Naive thymus-derived CD4-positive, alpha-beta T cell (primary cell): ENCODE results near the gene ASB1. TPM values are rescaled to one million over a fixed set of nuclear protein-coding genes. Genes with fewer than 3 reads are reported as not detected.

Experiments
- ATAC-seq: fragments of 150-1000 bp; cut with Tn5 transposase; 2 replicates; pipeline ENCODE4 v1.10.0; 2021; ENCODE audit warnings: mild to moderate bottlenecking, moderate library complexity
- CTCF ChIA-PET: fragments of 350-600 bp; sonication (Branson Sonifier 250); formaldehyde crosslinking; loops from one replicate; lab custom pipeline; 2021; ENCODE audit warnings: antibody characterized with exemption; lab: Charles Lee
- POLR2A ChIA-PET: fragments of 350-600 bp; sonication (Branson Sonifier 250); formaldehyde crosslinking; loops from one replicate; lab custom pipeline; 2021; ENCODE audit warnings: antibody characterized with exemption, inconsistent platforms; lab: Charles Lee
- DNase-seq, 9 donors: peaks; one replicate each; pipeline versions ENCODE4 v3.0.0 to v3.0.0-alpha.2; 2020 to 2022; ENCODE audit warnings: mixed read lengths in 1 of 9
- H3K27ac ChIP-seq: one replicate; pipeline ENCODE4 v1.7.0; 2013; ENCODE audit warnings: mild to moderate bottlenecking, low read depth, low read length, moderate library complexity
- H3K27me3 ChIP-seq, 2 donors: one replicate each; pipeline ENCODE4 v1.7.0; 2013; ENCODE audit warnings: low read length in 2 of 2, mild to moderate bottlenecking in 2 of 2, moderate library complexity in 2 of 2; ENCODE audit not compliant: control insufficient read depth in 2 of 2, insufficient read depth in 2 of 2
- H3K36me3 ChIP-seq, 3 experiments: 1 replicate in 2 of 3; 2 replicates in 1 of 3; pipeline ENCODE4 v1.7.0; 2013; ENCODE audit warnings: low read length in 3 of 3, mild to moderate bottlenecking in 3 of 3, moderate library complexity in 1 of 3; ENCODE audit not compliant: insufficient read depth in 3 of 3, control insufficient read depth in 2 of 3
- H3K4me1 ChIP-seq, 2 donors: one replicate each; pipeline ENCODE4 v1.7.0; 2013; ENCODE audit warnings: low read length in 2 of 2, mild to moderate bottlenecking in 2 of 2, moderate library complexity in 1 of 2; ENCODE audit not compliant: control insufficient read depth in 2 of 2, insufficient read depth in 2 of 2
- H3K4me3 ChIP-seq: 2 replicates; pipeline ENCODE4 v1.7.0; 2013; ENCODE audit warnings: mild to moderate bottlenecking, low read length
- H3K9me3 ChIP-seq, 3 experiments: 1 replicate in 2 of 3; 2 replicates in 1 of 3; pipeline ENCODE4 v1.7.0; 2013; ENCODE audit warnings: low read length in 3 of 3; ENCODE audit not compliant: control insufficient read depth in 2 of 3
- H3K27ac Mint-ChIP-seq, 9 donors: one replicate each; pipeline ENCODE4 v1.8.0; 2020 to 2022; ENCODE audit warnings: mixed read lengths in 9 of 9, mild to moderate bottlenecking in 8 of 9, moderate library complexity in 5 of 9, inconsistent platforms in 2 of 9
- H3K27me3 Mint-ChIP-seq, 5 donors: one replicate each; pipeline ENCODE4 v1.8.0; 2021 to 2022; ENCODE audit warnings: mixed read lengths in 5 of 5, mild to moderate bottlenecking in 1 of 5
- H3K36me3 Mint-ChIP-seq, 5 donors: one replicate each; pipeline ENCODE4 v1.8.0; 2020 to 2022; ENCODE audit warnings: mixed read lengths in 5 of 5, mild to moderate bottlenecking in 3 of 5, inconsistent platforms in 1 of 5
- H3K4me1 Mint-ChIP-seq, 7 donors: one replicate each; pipeline ENCODE4 v1.8.0; 2020 to 2022; ENCODE audit warnings: mixed read lengths in 7 of 7, mild to moderate bottlenecking in 3 of 7, inconsistent platforms in 1 of 7
- H3K4me3 Mint-ChIP-seq, 10 donors: one replicate each; pipeline ENCODE4 v1.8.0; 2020 to 2022; ENCODE audit warnings: mild to moderate bottlenecking in 10 of 10, mixed read lengths in 10 of 10, moderate library complexity in 6 of 10, inconsistent platforms in 2 of 10
- H3K9me3 Mint-ChIP-seq, 11 donors: one replicate each; pipeline ENCODE4 v1.8.0; 2020 to 2022; ENCODE audit warnings: mixed read lengths in 11 of 11, mild to moderate bottlenecking in 4 of 11, inconsistent platforms in 1 of 11, moderate library complexity in 1 of 11
- intact Hi-C, 2 donors: fragments of 100-400 bp; cut with micrococcal nuclease; formaldehyde crosslinking; loops; one replicate each; pipeline ENCODE4 v1.15.1; 2023
- polyA plus RNA-seq, 2 donors: library from polyadenylated mRNA; unstranded; fragments of 300-500 nt; fragmentation: Illumina TruSeq; gene quantifications; one replicate each; pipeline ENCODE4 v1.2.3, GENCODE V29; 2021
- total RNA-seq, 6 experiments: library from RNA in 5 of 6; stranded (reverse) in 5 of 6; gene quantifications; 1 replicate in 5 of 6; 2 replicates in 1 of 6; pipeline ENCODE4 v1.2.3 and lab custom pipeline; 2021 to 2026

The ASB1 gene
- total and polyA plus RNA-seq, 7 experiments from 2014 or later, result 17.5 to 55.2 (median 29.3) TPM

DNA sequence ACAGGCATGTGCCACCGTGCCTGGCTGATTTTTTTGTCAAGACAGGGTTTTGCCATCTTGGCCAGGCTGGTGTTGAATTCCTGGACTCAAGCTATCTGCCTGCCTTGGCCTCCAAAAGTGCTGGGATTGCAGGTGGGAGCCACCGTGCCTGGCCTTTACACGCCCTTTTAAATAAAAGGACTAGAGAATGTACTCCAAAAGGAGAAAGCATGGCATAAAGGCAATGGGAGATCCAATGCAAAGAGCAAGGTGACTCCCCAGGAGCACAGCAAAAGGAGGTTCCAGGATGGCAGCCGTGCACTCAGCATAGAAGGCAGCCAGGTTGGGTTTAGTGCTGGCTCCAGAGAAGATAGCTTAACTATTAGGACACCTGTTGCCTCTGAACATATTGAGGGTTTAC, 27.1 kb downstream of the ASB1 start:
- H3K27me3 ChIP-seq, result no peaks in the 10 kb centered on the region
- peaks cover 0 to 36% (median 15%) of the 10 kb centered on the region in 3 experiments for H3K36me3 ChIP-seq
- ATAC-seq, result no peak
- no peaks in the 10 kb centered on the region for H3K4me1 ChIP-seq
- CTCF ChIA-PET, result no interaction called here
- H3K36me3 Mint-ChIP-seq, result peaks cover 18 to 32% (median 25%) of the 10 kb centered on the region in 5 donors
- peaks cover 0 to 24% (median 8%) of the 10 kb centered on the region in 11 donors for H3K9me3 Mint-ChIP-seq
- peaks cover 0 to 5% (median 0%) of the 10 kb centered on the region in 3 experiments for H3K9me3 ChIP-seq
- intact Hi-C loops, result no loop called here
- no peak for DNase-seq
- H3K4me3 ChIP-seq, result no peak overlapping the region
- no peak overlapping the region for H3K27ac ChIP-seq
- POLR2A ChIA-PET, result no interaction called here
- H3K27me3 Mint-ChIP-seq, result peaks cover 0 to 5% (median 0%) of the 10 kb centered on the region in 5 donors
- no peak overlapping the region for H3K27ac Mint-ChIP-seq
- H3K4me1 Mint-ChIP-seq, result no peaks in the 10 kb centered on the region
- H3K4me3 Mint-ChIP-seq, result no peak overlapping the region

DNA sequence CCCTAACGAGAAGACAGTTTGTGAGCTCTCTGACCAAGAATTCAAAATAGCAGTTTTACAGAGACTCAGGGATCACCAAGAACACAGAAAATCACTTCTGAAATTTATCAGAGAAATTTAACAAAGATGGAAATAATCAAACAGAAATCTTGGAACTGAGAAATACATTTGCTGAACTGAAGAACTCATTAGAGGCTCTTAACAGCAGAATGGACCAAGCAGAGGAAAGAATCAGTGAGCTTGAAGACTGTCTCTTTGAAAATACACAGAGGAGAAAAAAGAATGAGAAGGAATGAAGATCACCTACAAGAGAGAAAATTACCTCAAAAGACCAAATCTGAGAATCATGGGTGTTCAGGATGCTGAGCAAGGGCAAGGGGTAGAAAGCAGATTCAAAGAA, 29.7 kb downstream of the ASB1 start:
- POLR2A ChIA-PET, result no interaction called here
- no peaks in the 10 kb centered on the region for H3K4me1 ChIP-seq
- CTCF ChIA-PET, result no interaction called here
- H3K36me3 ChIP-seq, result peaks cover 0 to 12% (median 7%) of the 10 kb centered on the region in 3 experiments
- intact Hi-C loops, result no loop called here
- Mint-ChIP-seq H3K27ac (no peak overlapping the region), H3K4me3 (no peak overlapping the region), H3K27me3 (peaks cover 0 to 5% (median 0%) of the 10 kb centered on the region in 5 donors), H3K9me3 (peaks cover 0 to 24% (median 8%) of the 10 kb centered on the region in 11 donors), H3K36me3 (peaks cover 11 to 15% (median 13%) of the 10 kb centered on the region in 5 donors), H3K4me1 (no peaks in the 10 kb centered on the region)
- no peak overlapping the region for H3K4me3 ChIP-seq
- DNase-seq, result no peak
- no peak for ATAC-seq
- peaks cover 0 to 5% (median 0%) of the 10 kb centered on the region in 3 experiments for H3K9me3 ChIP-seq
- no peak overlapping the region for H3K27ac ChIP-seq
- no peaks in the 10 kb centered on the region for H3K27me3 ChIP-seq

GRCh38 chr2:238456970-238457926, 30.5 kb downstream of the ASB1 start:
- no peak overlapping the region for H3K27ac ChIP-seq
- Mint-ChIP-seq H3K9me3 (peaks cover 0 to 24% (median 8%) of the 10 kb centered on the region in 11 donors), H3K36me3 (peaks cover 5 to 11% (median 8%) of the 10 kb centered on the region in 5 donors), H3K27ac (no peak overlapping the region), H3K4me1 (no peaks in the 10 kb centered on the region), H3K4me3 (no peak overlapping the region), H3K27me3 (peaks cover 0 to 5% (median 0%) of the 10 kb centered on the region in 5 donors)
- no peaks in the 10 kb centered on the region for H3K4me1 ChIP-seq
- peaks cover 0 to 5% (median 0%) of the 10 kb centered on the region in 3 experiments for H3K9me3 ChIP-seq
- DNase-seq (no peak), ATAC-seq (no peak)
- H3K27me3 ChIP-seq, result no peaks in the 10 kb centered on the region
- ChIA-PET POLR2A (no interaction called here), CTCF (no interaction called here)
- intact Hi-C loops, result no loop called here
- peaks cover 0 to 6% (median 3%) of the 10 kb centered on the region in 3 experiments for H3K36me3 ChIP-seq
- H3K4me3 ChIP-seq, result no peak overlapping the region

DNA sequence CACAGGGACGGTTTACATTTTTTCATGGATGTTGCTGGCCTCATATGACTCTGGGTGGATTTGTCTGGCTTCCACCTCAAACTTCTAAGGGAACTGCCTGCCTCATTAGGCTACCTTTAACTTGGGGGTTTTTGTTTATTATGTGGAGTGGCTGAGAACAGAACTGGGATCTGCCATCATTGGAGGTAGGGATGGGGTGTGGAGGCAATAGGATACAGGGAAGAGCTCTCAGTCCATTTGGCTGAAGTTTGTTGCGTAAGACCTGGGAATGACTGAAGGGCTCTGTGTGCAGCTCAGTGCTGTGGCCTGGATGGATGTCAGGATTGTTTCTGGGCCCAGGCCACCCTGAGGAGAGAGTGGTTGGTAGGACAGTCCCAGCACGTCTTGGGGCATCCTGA, 31.2 kb downstream of the ASB1 start:
- ChIA-PET CTCF (no interaction called here), POLR2A (no interaction called here)
- H3K27ac ChIP-seq, result no peak overlapping the region
- no peaks in the 10 kb centered on the region for H3K36me3 ChIP-seq
- Mint-ChIP-seq H3K9me3 (peaks cover 0 to 24% (median 8%) of the 10 kb centered on the region in 11 donors), H3K4me1 (peaks cover 0 to 2% (median 0%) of the 10 kb centered on the region in 7 donors), H3K27me3 (peaks cover 0 to 7% (median 0%) of the 10 kb centered on the region in 5 donors), H3K4me3 (no peak overlapping the region), H3K36me3 (peaks cover 0 to 8% (median 3%) of the 10 kb centered on the region in 5 donors), H3K27ac (peak overlapping the region in 1 of 9 donors; percentile 25)
- no peaks in the 10 kb centered on the region for H3K4me1 ChIP-seq
- ATAC-seq (no peak), DNase-seq (no peak)
- H3K27me3 ChIP-seq, result no peaks in the 10 kb centered on the region
- no peak overlapping the region for H3K4me3 ChIP-seq
- intact Hi-C loops, result no loop called here
- H3K9me3 ChIP-seq, result peaks cover 0 to 5% (median 0%) of the 10 kb centered on the region in 3 experiments

GRCh38 chr2:238458651-238459050, 31.9 kb downstream of the ASB1 start:
- H3K27ac Mint-ChIP-seq, result no peak overlapping the region
- Histone ChIP-seq H3K27me3 (no peaks in the 10 kb centered on the region), H3K27ac (no peak overlapping the region), H3K4me3 (no peak overlapping the region), H3K4me1 (no peaks in the 10 kb centered on the region), H3K9me3 (peaks cover 0 to 5% (median 0%) of the 10 kb centered on the region in 3 experiments), H3K36me3 (no peaks in the 10 kb centered on the region)
- ChIA-PET POLR2A (no interaction called here), CTCF (no interaction called here)
- peaks cover 0 to 6% (median 0%) of the 10 kb centered on the region in 7 donors for H3K4me1 Mint-ChIP-seq
- DNase-seq, result no peak
- ATAC-seq, result no peak
- intact Hi-C loops, result no loop called here
- peaks cover 0 to 8% (median 3%) of the 10 kb centered on the region in 5 donors for H3K36me3 Mint-ChIP-seq
- H3K9me3 Mint-ChIP-seq, result peaks cover 0 to 24% (median 8%) of the 10 kb centered on the region in 11 donors
- no peak overlapping the region for H3K4me3 Mint-ChIP-seq
- H3K27me3 Mint-ChIP-seq, result peaks cover 0 to 11% (median 0%) of the 10 kb centered on the region in 5 donors

DNA sequence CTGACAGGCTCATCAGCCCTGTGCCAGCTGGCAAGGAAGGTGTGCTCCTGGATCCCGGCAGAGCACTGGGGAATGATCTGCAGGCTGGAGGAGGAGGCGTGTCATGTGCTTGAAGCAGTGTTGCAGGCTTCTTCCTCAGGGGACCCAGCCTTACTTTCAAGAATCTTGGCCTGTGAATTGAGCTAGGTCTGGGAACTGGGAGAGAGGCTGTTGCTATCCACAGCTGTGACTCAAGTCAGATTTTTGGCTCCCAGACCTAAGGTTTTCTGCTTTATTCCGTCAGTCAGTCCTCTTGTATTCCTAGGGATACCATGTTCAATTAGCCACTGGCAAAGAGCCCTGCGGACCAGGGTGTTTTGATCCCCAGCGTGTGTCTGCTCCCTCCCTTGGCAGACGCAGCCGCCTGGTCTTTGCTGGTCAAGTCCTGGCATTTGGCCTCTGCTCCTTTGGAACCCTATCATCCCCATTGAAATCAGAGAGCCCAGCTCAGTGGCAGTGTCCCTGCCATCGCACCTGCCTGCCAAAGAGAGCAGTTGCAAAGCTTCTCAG, 32.4 kb downstream of the ASB1 start:
- no peaks in the 10 kb centered on the region for H3K36me3 ChIP-seq
- no peak overlapping the region for H3K27ac Mint-ChIP-seq
- intact Hi-C loops, result no loop called here
- H3K27me3 Mint-ChIP-seq, result peaks cover 0 to 11% (median 0%) of the 10 kb centered on the region in 5 donors
- ChIA-PET POLR2A (no interaction called here), CTCF (no interaction called here)
- H3K36me3 Mint-ChIP-seq, result peaks cover 0 to 8% (median 3%) of the 10 kb centered on the region in 5 donors
- ATAC-seq (no peak), DNase-seq (no peak)
- no peaks in the 10 kb centered on the region for H3K4me1 ChIP-seq
- peaks cover 0 to 6% (median 0%) of the 10 kb centered on the region in 7 donors for H3K4me1 Mint-ChIP-seq
- no peak overlapping the region for H3K27ac ChIP-seq
- H3K27me3 ChIP-seq, result no peaks in the 10 kb centered on the region
- peaks cover 0 to 5% (median 0%) of the 10 kb centered on the region in 3 experiments for H3K9me3 ChIP-seq
- no peak overlapping the region for H3K4me3 Mint-ChIP-seq
- H3K4me3 ChIP-seq, result no peak overlapping the region
- H3K9me3 Mint-ChIP-seq, result peaks cover 0 to 23% (median 8%) of the 10 kb centered on the region in 11 donors
